Caco-2 (cell line): ENCODE measurements around the gene BROX. TPM values are rescaled to one million over a fixed set of nuclear protein-coding genes. Genes with fewer than 3 reads are reported as not detected.

Experiments used
- BruUV-seq: library from RNA; stranded (reverse); fragments of 400-500 nt; replicated peaks from 2 replicates; lab custom pipeline; 2021; lab: Mats Ljungman, UMichigan
- CTCF ChIA-PET: fragments of 300-600 bp; sonication (Branson Sonifier 250); formaldehyde crosslinking; loops from one replicate; lab custom pipeline; 2022; ENCODE audit warnings: antibody characterized with exemption; lab: Charles Lee
- POLR2A ChIA-PET: fragments of 300-600 bp; sonication (Branson Sonifier 250); formaldehyde crosslinking; loops from one replicate; lab custom pipeline; 2022; ENCODE audit warnings: antibody characterized with exemption; lab: Charles Lee
- DNase-seq, 2 experiments: peaks; one replicate each; pipeline versions ENCODE4 v3.0.0 to v3.0.0-alpha.2; 2020 to 2022
- H3K27me3 ChIP-seq: replicated peaks from 2 replicates; pipeline ENCODE4 v1.6.0; 2011; ENCODE audit warnings: low read length; ENCODE audit not compliant: control insufficient read depth, insufficient read depth
- H3K36me3 ChIP-seq: 2 replicates; pipeline ENCODE4 v1.5.1; 2011; ENCODE audit warnings: low read length; ENCODE audit not compliant: control insufficient read depth, insufficient read depth
- H3K4me1 ChIP-seq: fragments of 250-450 bp; sonication (Bioruptor Pico); 2 replicates; pipeline ENCODE4 v1.5.1; 2020; ENCODE audit warnings: mild to moderate bottlenecking
- H3K4me3 ChIP-seq: 2 replicates; pipeline ENCODE4 v1.5.1; 2011; ENCODE audit warnings: low read depth, mild to moderate bottlenecking, control low read depth, low read length
- H3K9me3 ChIP-seq: fragments of 250-450 bp; sonication (Bioruptor Pico); 2 replicates; pipeline ENCODE4 v1.5.1; 2020; ENCODE audit warnings: mild to moderate bottlenecking, moderate library complexity
- H3K27ac Mint-ChIP-seq: one replicate; pipeline ENCODE4 v1.8.0; 2022; ENCODE audit warnings: mixed read lengths; ENCODE audit not compliant: unreplicated experiment
- H3K27me3 Mint-ChIP-seq: one replicate; pipeline ENCODE4 v1.8.0; 2022; ENCODE audit warnings: mixed read lengths; ENCODE audit not compliant: insufficient read depth, unreplicated experiment
- H3K36me3 Mint-ChIP-seq: one replicate; pipeline ENCODE4 v1.8.0; 2022; ENCODE audit warnings: mild to moderate bottlenecking, mixed read lengths; ENCODE audit not compliant: insufficient read depth, unreplicated experiment
- H3K4me1 Mint-ChIP-seq: one replicate; pipeline ENCODE4 v1.8.0; 2022; ENCODE audit warnings: low read depth, mixed read lengths; ENCODE audit not compliant: unreplicated experiment
- H3K4me3 Mint-ChIP-seq: one replicate; pipeline ENCODE4 v1.8.0; 2022; ENCODE audit warnings: mild to moderate bottlenecking, moderate library complexity, mixed read lengths; ENCODE audit not compliant: unreplicated experiment
- H3K9me3 Mint-ChIP-seq: one replicate; pipeline ENCODE4 v1.8.0; 2022; ENCODE audit warnings: mixed read lengths; ENCODE audit not compliant: unreplicated experiment
- intact Hi-C: fragments of 100-400 bp; cut with micrococcal nuclease; formaldehyde crosslinking; loops from one replicate; pipeline ENCODE4 v1.10.0; 2022; ENCODE audit not compliant: unreplicated experiment
- total RNA-seq: library from RNA; stranded (reverse); gene quantifications from 2 replicates; pipeline ENCODE4 v1.2.3, GENCODE V29; 2022
- TF ChIP-seq, protein P1 (sequence below), 2 experiments: fragments of 200-600 bp in 1 of 2; IDR thresholded peaks; 1 replicate in 1 of 2; 2 replicates in 1 of 2; pipeline versions ENCODE4 v1.5.1 to v1.8.0; 2011 to 2022; ENCODE audit warnings: antibody characterized with exemption in 1 of 2, control low read depth in 1 of 2, inconsistent platforms in 1 of 2, low read depth in 1 of 2, low read length in 1 of 2, mild to moderate bottlenecking in 1 of 2, moderate library complexity in 1 of 2; ENCODE audit not compliant: insufficient read depth in 1 of 2, severe bottlenecking in 1 of 2, unreplicated experiment in 1 of 2

The BROX gene
- total RNA-seq, 1 experiment from 2014 or later, result 31.9 TPM

DNA sequence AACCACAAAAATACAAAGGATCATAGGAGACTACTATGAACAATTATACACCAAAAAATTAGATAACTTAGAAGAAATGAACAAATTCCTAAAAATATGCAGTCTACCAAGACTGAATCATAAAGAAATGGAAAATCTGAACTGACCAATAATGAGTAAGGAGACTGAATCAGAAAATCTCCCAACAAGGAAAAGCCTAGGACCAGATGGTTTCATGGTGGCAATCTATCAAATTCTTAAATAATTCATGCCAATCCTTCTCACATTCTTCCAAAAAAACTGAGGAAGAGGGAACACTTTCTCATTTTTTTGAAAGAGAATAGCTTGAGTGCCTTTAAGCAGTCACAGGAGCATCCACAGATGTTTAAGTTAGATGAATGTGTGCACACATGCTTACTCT is 70.7 kb downstream of the BROX start:
- no TSS peak for BruUV-seq
- H3K27me3 ChIP-seq, result no peaks in the 10 kb centered on the region
- H3K27me3 Mint-ChIP-seq, result peaks cover 7% of the 10 kb centered on the region

DNA sequence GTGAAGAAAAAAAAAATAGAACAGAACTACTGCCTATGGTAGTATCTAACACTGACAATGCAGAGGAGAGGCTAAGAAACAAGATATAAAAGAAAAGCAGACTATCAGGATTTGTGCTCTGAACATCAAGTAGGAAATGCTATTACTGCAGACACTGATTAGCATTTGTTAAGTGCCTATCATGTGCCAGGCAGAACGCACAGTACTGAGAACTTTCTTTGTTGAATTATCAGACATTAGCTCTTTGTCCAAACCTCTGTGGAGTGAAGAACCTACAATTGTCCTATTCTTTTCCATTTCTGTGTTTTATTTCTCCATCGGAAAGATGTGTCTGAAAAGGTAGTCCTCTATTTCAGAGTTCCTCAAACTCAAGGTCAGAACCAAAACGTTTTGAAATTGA is 72.0 kb downstream of the BROX start:
- no peaks in the 10 kb centered on the region for H3K4me1 ChIP-seq
- Mint-ChIP-seq H3K4me1 (peaks cover 8% of the 10 kb centered on the region), H3K27me3 (peaks cover 7% of the 10 kb centered on the region), H3K4me3 (no peak overlapping the region), H3K27ac (no peak overlapping the region), H3K36me3 (no peaks in the 10 kb centered on the region), H3K9me3 (no peaks in the 10 kb centered on the region)
- intact Hi-C loops, result no loop called here
- H3K9me3 ChIP-seq, result no peaks in the 10 kb centered on the region
- ChIA-PET CTCF (interaction anchor here (1.0 kb wide), 1 partner anchor 46 kb away, joined by 4 read pairs; no protein-coding TSS in a partner anchor), POLR2A (no interaction called here)
- H3K4me3 ChIP-seq, result no peak overlapping the region
- DNase-seq, result no peak
- H3K36me3 ChIP-seq, result no peaks in the 10 kb centered on the region
- TF ChIP-seq, protein P1, sequence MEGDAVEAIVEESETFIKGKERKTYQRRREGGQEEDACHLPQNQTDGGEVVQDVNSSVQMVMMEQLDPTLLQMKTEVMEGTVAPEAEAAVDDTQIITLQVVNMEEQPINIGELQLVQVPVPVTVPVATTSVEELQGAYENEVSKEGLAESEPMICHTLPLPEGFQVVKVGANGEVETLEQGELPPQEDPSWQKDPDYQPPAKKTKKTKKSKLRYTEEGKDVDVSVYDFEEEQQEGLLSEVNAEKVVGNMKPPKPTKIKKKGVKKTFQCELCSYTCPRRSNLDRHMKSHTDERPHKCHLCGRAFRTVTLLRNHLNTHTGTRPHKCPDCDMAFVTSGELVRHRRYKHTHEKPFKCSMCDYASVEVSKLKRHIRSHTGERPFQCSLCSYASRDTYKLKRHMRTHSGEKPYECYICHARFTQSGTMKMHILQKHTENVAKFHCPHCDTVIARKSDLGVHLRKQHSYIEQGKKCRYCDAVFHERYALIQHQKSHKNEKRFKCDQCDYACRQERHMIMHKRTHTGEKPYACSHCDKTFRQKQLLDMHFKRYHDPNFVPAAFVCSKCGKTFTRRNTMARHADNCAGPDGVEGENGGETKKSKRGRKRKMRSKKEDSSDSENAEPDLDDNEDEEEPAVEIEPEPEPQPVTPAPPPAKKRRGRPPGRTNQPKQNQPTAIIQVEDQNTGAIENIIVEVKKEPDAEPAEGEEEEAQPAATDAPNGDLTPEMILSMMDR (IDR thresholded peaks at IDR 0.05; ENCODE audit: insufficient read depth in 1 of 2, low read depth in 1 of 2, low read length in 1 of 2, severe bottlenecking in 1 of 2, unreplicated experiment in 1 of 2), result no peak
- H3K27me3 ChIP-seq, result no peaks in the 10 kb centered on the region
- BruUV-seq, result no TSS peak

More for the DNA sequence above, 70.7 kb downstream of the BROX start:
- no peaks in the 10 kb centered on the region for H3K9me3 Mint-ChIP-seq
- intact Hi-C loops, result no loop called here
- no peak for DNase-seq
- H3K36me3 Mint-ChIP-seq, result no peaks in the 10 kb centered on the region
- ChIA-PET POLR2A (no interaction called here), CTCF (no interaction called here)
- Histone ChIP-seq H3K36me3 (no peaks in the 10 kb centered on the region), H3K4me1 (no peaks in the 10 kb centered on the region), H3K9me3 (no peaks in the 10 kb centered on the region), H3K4me3 (no peak overlapping the region)
- H3K4me1 Mint-ChIP-seq, result peaks cover 8% of the 10 kb centered on the region
- H3K27ac Mint-ChIP-seq, result no peak overlapping the region
- TF ChIP-seq, protein P1 (IDR thresholded peaks at IDR 0.05; ENCODE audit: insufficient read depth in 1 of 2, low read depth in 1 of 2, low read length in 1 of 2, severe bottlenecking in 1 of 2, unreplicated experiment in 1 of 2), result no peak
- H3K4me3 Mint-ChIP-seq, result no peak overlapping the region

Other genes with a start within 250 kb of the BROX start
- 0.16 and 0.32 TPM in 2 replicates for gene HHIPL2, start 164.5 kb upstream of the BROX start, total RNA-seq
- gene TAF1A, start 122.6 kb upstream of the BROX start, total RNA-seq, result 14.8 and 15.9 TPM in 2 replicates
- 53.4 and 56.0 TPM in 2 replicates for gene MIA3, start 94.5 kb upstream of the BROX start, total RNA-seq
- gene AIDA, start 73 bp upstream of the BROX start, total RNA-seq, result 55.1 TPM in 2 replicates
- gene FAM177B, start 24.6 kb downstream of the BROX start, total RNA-seq, result 0.70 TPM in 1 of 2 replicates, not detected in the other
- 6.6 and 7.1 TPM in 2 replicates for gene DISP1, start 102.5 kb downstream of the BROX start, total RNA-seq